ENCODE measurements around the gene PTS.

PTS gene

DNA sequence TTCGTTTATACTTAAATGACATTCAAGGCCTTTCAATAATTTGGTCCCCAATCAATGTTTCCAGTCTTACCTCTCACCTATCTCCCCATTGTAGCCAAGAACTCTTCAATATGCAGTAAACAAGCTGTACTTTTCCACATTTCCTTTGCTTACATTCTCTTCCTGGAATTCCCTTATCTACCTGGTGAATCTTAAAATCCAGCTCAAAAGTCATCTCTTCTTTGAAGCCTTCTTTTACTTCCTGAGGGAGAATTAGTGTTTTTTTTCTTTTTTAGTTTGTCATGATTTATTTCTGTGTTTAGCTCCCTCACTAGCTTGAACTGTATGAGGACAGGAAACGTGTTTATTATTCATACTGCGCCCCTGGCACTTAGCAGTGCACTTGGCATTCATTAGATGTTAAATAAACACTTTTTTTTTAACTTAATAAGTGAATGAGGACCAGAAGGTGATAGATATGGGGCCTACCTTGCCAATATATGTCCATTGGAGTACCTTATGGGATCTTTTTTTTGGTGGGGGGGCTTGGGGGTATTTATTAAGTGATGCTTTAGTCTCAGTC lies 4.9 kb upstream of the PTS start:
- H3K4me1 ChIP-seq (ENCODE audit: control insufficient read depth, insufficient read depth, low read length, poor library complexity, severe bottlenecking), result peaks cover 5% of the 10 kb centered on the region
- H3K36me3 ChIP-seq (ENCODE audit: control insufficient read depth, insufficient read depth, low read length), result no peaks in the 10 kb centered on the region
- no peak overlapping the region for H3K27ac ChIP-seq (ENCODE audit: low read depth, low read length, severe bottlenecking)
- no peaks in the 10 kb centered on the region for H3K9me3 ChIP-seq (ENCODE audit: control insufficient read depth, low read length)
- H3K4me3 ChIP-seq (ENCODE audit: extremely low read depth, insufficient read depth, low read length, poor library complexity, severe bottlenecking), result no peak overlapping the region
- WGBS, 2 experiments (ENCODE audit: insufficient coverage in 2 of 2), result 91% methylated on average over 1 of the region's 3 CpGs; no CpG with 5 or more reads in 1 of the 2 experiments

GRCh38 chr11:112222303-112222702 lies 3.9 kb upstream of the PTS start:
- Histone ChIP-seq H3K4me3 (ENCODE audit: extremely low read depth, insufficient read depth, low read length, poor library complexity, severe bottlenecking) (no peak overlapping the region), H3K9me3 (ENCODE audit: control insufficient read depth, low read length) (no peaks in the 10 kb centered on the region), H3K27ac (ENCODE audit: low read depth, low read length, severe bottlenecking) (no peak overlapping the region), H3K4me1 (ENCODE audit: control insufficient read depth, insufficient read depth, low read length, poor library complexity, severe bottlenecking) (peaks cover 5% of the 10 kb centered on the region), H3K36me3 (ENCODE audit: control insufficient read depth, insufficient read depth, low read length) (no peaks in the 10 kb centered on the region)
- 0 to 53% methylated on average over 1 to 3 of the region's 4 CpGs for WGBS, 2 experiments (ENCODE audit: insufficient coverage in 2 of 2)

- no peak overlapping the region for H3K27ac ChIP-seq (ENCODE audit: low read depth, low read length, severe bottlenecking)
- no peak overlapping the region for H3K4me3 ChIP-seq (ENCODE audit: extremely low read depth, insufficient read depth, low read length, poor library complexity, severe bottlenecking)
- no peaks in the 10 kb centered on the region for H3K36me3 ChIP-seq (ENCODE audit: control insufficient read depth, insufficient read depth, low read length)
- no peaks in the 10 kb centered on the region for H3K9me3 ChIP-seq (ENCODE audit: control insufficient read depth, low read length)
- peaks cover 5% of the 10 kb centered on the region for H3K4me1 ChIP-seq (ENCODE audit: control insufficient read depth, insufficient read depth, low read length, poor library complexity, severe bottlenecking)
- WGBS, 2 experiments (ENCODE audit: insufficient coverage in 2 of 2), result no CpG with 5 or more reads among the region's 1 CpG
These were observed 3.1 kb upstream of the PTS start for GRCh38 chr11:112223121-112223520.

GRCh38 chr11:112223754-112224532 lies 2.3 kb upstream of the PTS start:
- Histone ChIP-seq H3K4me3 (ENCODE audit: extremely low read depth, insufficient read depth, low read length, poor library complexity, severe bottlenecking) (no peak overlapping the region), H3K27ac (ENCODE audit: low read depth, low read length, severe bottlenecking) (no peak overlapping the region), H3K36me3 (ENCODE audit: control insufficient read depth, insufficient read depth, low read length) (peaks cover 5% of the 10 kb centered on the region), H3K4me1 (ENCODE audit: control insufficient read depth, insufficient read depth, low read length, poor library complexity, severe bottlenecking) (peaks cover 5% of the 10 kb centered on the region), H3K9me3 (ENCODE audit: control insufficient read depth, low read length) (no peaks in the 10 kb centered on the region)
- 80 to 93% methylated on average over 1 to 4 of the region's 5 CpGs for WGBS, 2 experiments (ENCODE audit: insufficient coverage in 2 of 2)

DNA sequence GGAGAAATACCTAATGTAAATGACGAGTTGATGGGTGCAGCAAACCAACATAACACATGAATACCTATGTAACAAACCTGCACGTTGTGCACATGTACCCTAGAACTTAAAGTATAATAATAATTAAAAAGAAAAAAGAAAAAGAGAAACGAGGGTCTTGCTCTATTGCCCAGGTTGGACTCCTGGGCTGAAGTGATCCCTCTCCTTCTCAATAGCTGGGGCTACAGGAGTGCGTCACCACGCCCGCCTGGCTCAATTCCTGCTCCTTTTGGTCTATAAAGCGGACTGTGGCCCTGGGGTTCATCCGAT lies 521 bp upstream of the PTS start:
- 20 to 70% methylated on average over 1 to 5 of the region's 8 CpGs for WGBS, 2 experiments (ENCODE audit: insufficient coverage in 2 of 2)
- Histone ChIP-seq H3K27ac (ENCODE audit: low read depth, low read length, severe bottlenecking) (peak overlapping the region; percentile 78), H3K4me3 (ENCODE audit: extremely low read depth, insufficient read depth, low read length, poor library complexity, severe bottlenecking) (peak overlapping the region; percentile 70), H3K9me3 (ENCODE audit: control insufficient read depth, low read length) (no peaks in the 10 kb centered on the region), H3K36me3 (ENCODE audit: control insufficient read depth, insufficient read depth, low read length) (peaks cover 23% of the 10 kb centered on the region), H3K4me1 (ENCODE audit: control insufficient read depth, insufficient read depth, low read length, poor library complexity, severe bottlenecking) (peaks cover 3% of the 10 kb centered on the region)

- peak overlapping the region; percentile 78 for H3K27ac ChIP-seq (ENCODE audit: low read depth, low read length, severe bottlenecking)
- peak overlapping the region; percentile 70 for H3K4me3 ChIP-seq (ENCODE audit: extremely low read depth, insufficient read depth, low read length, poor library complexity, severe bottlenecking)
- H3K36me3 ChIP-seq (ENCODE audit: control insufficient read depth, insufficient read depth, low read length), result peaks cover 29% of the 10 kb centered on the region
- H3K4me1 ChIP-seq (ENCODE audit: control insufficient read depth, insufficient read depth, low read length, poor library complexity, severe bottlenecking), result no peaks in the 10 kb centered on the region
- WGBS, 2 experiments (ENCODE audit: insufficient coverage in 2 of 2), result 5 to 12% methylated on average over 13 to 14 of the region's 16 CpGs
- no peaks in the 10 kb centered on the region for H3K9me3 ChIP-seq (ENCODE audit: control insufficient read depth, low read length)
These were observed 688 bp downstream of the PTS start for GRCh38 chr11:112226831-112227401.

GRCh38 chr11:112227471-112227870 lies 1.2 kb downstream of the PTS start:
- no peak overlapping the region for H3K27ac ChIP-seq (ENCODE audit: low read depth, low read length, severe bottlenecking)

GRCh38 chr11:112228706-112229105 lies 2.5 kb downstream of the PTS start:
- no peak overlapping the region for H3K27ac ChIP-seq (ENCODE audit: low read depth, low read length, severe bottlenecking)
- peaks cover 39% of the 10 kb centered on the region for H3K36me3 ChIP-seq (ENCODE audit: control insufficient read depth, insufficient read depth, low read length)
- H3K4me3 ChIP-seq (ENCODE audit: extremely low read depth, insufficient read depth, low read length, poor library complexity, severe bottlenecking), result no peak overlapping the region
- no peaks in the 10 kb centered on the region for H3K4me1 ChIP-seq (ENCODE audit: control insufficient read depth, insufficient read depth, low read length, poor library complexity, severe bottlenecking)
- H3K9me3 ChIP-seq (ENCODE audit: control insufficient read depth, low read length), result no peaks in the 10 kb centered on the region
- 100% methylated on average over 1 of the region's 2 CpGs for WGBS, 2 experiments (ENCODE audit: insufficient coverage in 2 of 2)

More at GRCh38 chr11:112227471-112227870, 1.2 kb downstream of the PTS start:
- H3K36me3 ChIP-seq (ENCODE audit: control insufficient read depth, insufficient read depth, low read length), result peaks cover 29% of the 10 kb centered on the region
- H3K4me1 ChIP-seq (ENCODE audit: control insufficient read depth, insufficient read depth, low read length, poor library complexity, severe bottlenecking), result no peaks in the 10 kb centered on the region
- H3K9me3 ChIP-seq (ENCODE audit: control insufficient read depth, low read length), result no peaks in the 10 kb centered on the region
- 50 to 71% methylated on average over 2 to 4 of the region's 4 CpGs for WGBS, 2 experiments (ENCODE audit: insufficient coverage in 2 of 2)
- peak overlapping the region; percentile 70 for H3K4me3 ChIP-seq (ENCODE audit: extremely low read depth, insufficient read depth, low read length, poor library complexity, severe bottlenecking)

DNA sequence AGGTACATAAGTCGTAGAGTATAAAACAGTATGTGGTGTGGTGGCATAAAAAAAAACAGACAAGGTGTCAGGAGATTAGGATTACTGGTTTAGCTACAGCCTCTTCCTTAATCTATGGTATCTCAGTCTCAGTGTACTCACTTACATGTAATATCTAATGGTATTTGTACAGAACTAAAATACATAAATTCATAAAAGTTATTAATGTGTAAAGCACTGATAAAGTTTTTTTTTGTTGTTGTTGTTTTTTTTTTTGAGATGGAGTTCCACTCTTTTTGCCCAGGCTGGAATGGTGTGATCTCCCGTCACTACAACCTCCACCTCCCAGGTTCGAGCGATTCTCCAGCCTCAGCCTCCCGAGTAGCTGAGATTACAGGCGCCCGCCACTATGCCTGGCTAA lies 2.9 kb downstream of the PTS start:
- Histone ChIP-seq H3K4me3 (ENCODE audit: extremely low read depth, insufficient read depth, low read length, poor library complexity, severe bottlenecking) (no peak overlapping the region), H3K4me1 (ENCODE audit: control insufficient read depth, insufficient read depth, low read length, poor library complexity, severe bottlenecking) (no peaks in the 10 kb centered on the region), H3K9me3 (ENCODE audit: control insufficient read depth, low read length) (no peaks in the 10 kb centered on the region), H3K36me3 (ENCODE audit: control insufficient read depth, insufficient read depth, low read length) (peaks cover 42% of the 10 kb centered on the region), H3K27ac (ENCODE audit: low read depth, low read length, severe bottlenecking) (no peak overlapping the region)
- 80 to 100% methylated on average over 1 to 4 of the region's 7 CpGs for WGBS, 2 experiments (ENCODE audit: insufficient coverage in 2 of 2)

GRCh38 chr11:112229746-112230433 lies 3.7 kb downstream of the PTS start:
- WGBS, 2 experiments (ENCODE audit: insufficient coverage in 2 of 2), result 50% methylated on average over 2 of the region's 3 CpGs; no CpG with 5 or more reads in 1 of the 2 experiments
- peaks cover 46% of the 10 kb centered on the region for H3K36me3 ChIP-seq (ENCODE audit: control insufficient read depth, insufficient read depth, low read length)

More at GRCh38 chr11:112229746-112230433, 3.7 kb downstream of the PTS start:
- Histone ChIP-seq H3K9me3 (ENCODE audit: control insufficient read depth, low read length) (no peaks in the 10 kb centered on the region), H3K4me1 (ENCODE audit: control insufficient read depth, insufficient read depth, low read length, poor library complexity, severe bottlenecking) (no peaks in the 10 kb centered on the region), H3K27ac (ENCODE audit: low read depth, low read length, severe bottlenecking) (no peak overlapping the region), H3K4me3 (ENCODE audit: extremely low read depth, insufficient read depth, low read length, poor library complexity, severe bottlenecking) (no peak overlapping the region)
